ENCODE measurements around the gene CRX. TPM values are rescaled to one million over a fixed set of nuclear protein-coding genes. Genes with fewer than 3 reads are reported as not detected.
A peak's percentile ranks its signal among the peaks of the same experiment; 100 is the strongest.

CRX gene
- polyA plus RNA-seq, 2 of the 4 experiments (the other 2 are of a cell fraction), result not detected

- CTCF ChIA-PET, result interaction anchor here (0.6 to 2.3 kb wide), 13 partner anchors 12 to 358 kb away, joined by 3 to 9 read pairs (median 5); no protein-coding TSS in a partner anchor
- POLR2A ChIA-PET, result no interaction called here
- TF ChIP-seq NPAS2 (CRISPR knock-in tag; IDR thresholded peaks at IDR 0.05; ENCODE audit: borderline replicate concordance) (no peak), BCL3 (IDR thresholded peaks at IDR 0.05) (no peak), CTCF (IDR thresholded peaks at IDR 0.05) (0 out of 3 replicates have a peak, but pooled peaks have one; percentile 9), ZNF302 (CRISPR knock-in tag; IDR thresholded peaks at IDR 0.05) (no peak)
- ATAC-seq (no peak), FAIRE-seq (no peak), DNase-seq (ENCODE audit: low read depth in 1 of 2, low spot score in 1 of 2) (peak in 1 of 2 experiments; percentile 35)
- 88% methylated on average over 18 of the region's 18 CpGs for WGBS (ENCODE audit: missing lambda C conversion rate)
- Histone ChIP-seq H3K4me1 (no peaks in the 10 kb centered on the region), H3K4me3 (no peak overlapping the region), H3K9me3 (peaks cover 7% of the 10 kb centered on the region; the same call in 2 of the 3 replicates), H3K4me2 (no peak overlapping the region), H3K27ac (no peak overlapping the region)
Observed at GRCh38 chr19:47794526-47794925, 27.2 kb upstream of the CRX start.

DNA sequence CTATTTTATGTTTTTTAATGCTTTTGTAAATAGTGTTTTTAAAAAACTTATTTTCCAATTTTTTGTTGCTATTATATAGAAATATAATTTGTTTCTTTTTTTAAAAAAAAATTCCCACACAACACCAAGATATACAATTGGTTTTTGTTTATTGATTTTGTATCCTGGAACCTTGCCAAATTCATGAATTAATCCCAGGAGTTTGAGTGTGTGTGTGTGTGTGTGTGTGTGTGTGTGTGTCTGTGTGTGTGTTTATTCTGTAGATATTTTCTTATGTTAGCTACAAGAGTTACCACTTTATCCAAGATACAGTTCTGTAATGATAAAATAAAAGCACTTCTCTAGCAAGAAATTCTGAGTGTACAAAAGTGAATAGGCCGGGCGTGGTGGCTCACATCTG, 25.0 kb upstream of the CRX start:
- no peak overlapping the region for H3K4me2 ChIP-seq
- ChIA-PET POLR2A (no interaction called here), CTCF (interaction anchor here (0.8 to 5.3 kb wide), 6 partner anchors 8 to 281 kb away, joined by 3 to 22 read pairs (median 3); partner anchors contain the start of genes EHD2 and NAPA)
- H3K4me3 ChIP-seq, result no peak overlapping the region
- FAIRE-seq (no peak), ATAC-seq (no peak), DNase-seq (ENCODE audit: low read depth in 1 of 2, low spot score in 1 of 2) (no peak)
- H3K9me3 ChIP-seq, result peaks cover 11% of the 10 kb centered on the region; the same call in 2 of the 3 replicates
- WGBS (ENCODE audit: missing lambda C conversion rate), result 57% methylated on average over 2 of the region's 2 CpGs
- TF ChIP-seq EHF (CRISPR knock-in tag; IDR thresholded peaks at IDR 0.05) (no peak), FOXS1 (CRISPR knock-in tag; IDR thresholded peaks at IDR 0.05) (no peak), RAD21 (conservative IDR thresholded peaks at IDR 0.05 in 1 of 2, IDR thresholded peaks at IDR 0.05 in 1 of 2) (no peak)
- TF ChIP-seq, protein P1, sequence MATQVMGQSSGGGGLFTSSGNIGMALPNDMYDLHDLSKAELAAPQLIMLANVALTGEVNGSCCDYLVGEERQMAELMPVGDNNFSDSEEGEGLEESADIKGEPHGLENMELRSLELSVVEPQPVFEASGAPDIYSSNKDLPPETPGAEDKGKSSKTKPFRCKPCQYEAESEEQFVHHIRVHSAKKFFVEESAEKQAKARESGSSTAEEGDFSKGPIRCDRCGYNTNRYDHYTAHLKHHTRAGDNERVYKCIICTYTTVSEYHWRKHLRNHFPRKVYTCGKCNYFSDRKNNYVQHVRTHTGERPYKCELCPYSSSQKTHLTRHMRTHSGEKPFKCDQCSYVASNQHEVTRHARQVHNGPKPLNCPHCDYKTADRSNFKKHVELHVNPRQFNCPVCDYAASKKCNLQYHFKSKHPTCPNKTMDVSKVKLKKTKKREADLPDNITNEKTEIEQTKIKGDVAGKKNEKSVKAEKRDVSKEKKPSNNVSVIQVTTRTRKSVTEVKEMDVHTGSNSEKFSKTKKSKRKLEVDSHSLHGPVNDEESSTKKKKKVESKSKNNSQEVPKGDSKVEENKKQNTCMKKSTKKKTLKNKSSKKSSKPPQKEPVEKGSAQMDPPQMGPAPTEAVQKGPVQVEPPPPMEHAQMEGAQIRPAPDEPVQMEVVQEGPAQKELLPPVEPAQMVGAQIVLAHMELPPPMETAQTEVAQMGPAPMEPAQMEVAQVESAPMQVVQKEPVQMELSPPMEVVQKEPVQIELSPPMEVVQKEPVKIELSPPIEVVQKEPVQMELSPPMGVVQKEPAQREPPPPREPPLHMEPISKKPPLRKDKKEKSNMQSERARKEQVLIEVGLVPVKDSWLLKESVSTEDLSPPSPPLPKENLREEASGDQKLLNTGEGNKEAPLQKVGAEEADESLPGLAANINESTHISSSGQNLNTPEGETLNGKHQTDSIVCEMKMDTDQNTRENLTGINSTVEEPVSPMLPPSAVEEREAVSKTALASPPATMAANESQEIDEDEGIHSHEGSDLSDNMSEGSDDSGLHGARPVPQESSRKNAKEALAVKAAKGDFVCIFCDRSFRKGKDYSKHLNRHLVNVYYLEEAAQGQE (IDR thresholded peaks at IDR 0.05), result no peak
- H3K4me1 ChIP-seq, result no peaks in the 10 kb centered on the region
- no peak overlapping the region for H3K27ac ChIP-seq

- no peak overlapping the region for H3K4me3 ChIP-seq
- H3K4me2 ChIP-seq, result no peak overlapping the region
- peak; percentile 62 to 69 for ATAC-seq
- H3K9me3 ChIP-seq, result peaks cover 4% of the 10 kb centered on the region; the same call in 1 of the 3 replicates
- DNase-seq (ENCODE audit: low read depth in 1 of 2, low spot score in 1 of 2), result no peak
- FAIRE-seq, result no peak
- WGBS (ENCODE audit: missing lambda C conversion rate), result 46% methylated on average over 14 of the region's 14 CpGs
- H3K4me1 ChIP-seq, result no peaks in the 10 kb centered on the region
- TF ChIP-seq, protein P2, sequence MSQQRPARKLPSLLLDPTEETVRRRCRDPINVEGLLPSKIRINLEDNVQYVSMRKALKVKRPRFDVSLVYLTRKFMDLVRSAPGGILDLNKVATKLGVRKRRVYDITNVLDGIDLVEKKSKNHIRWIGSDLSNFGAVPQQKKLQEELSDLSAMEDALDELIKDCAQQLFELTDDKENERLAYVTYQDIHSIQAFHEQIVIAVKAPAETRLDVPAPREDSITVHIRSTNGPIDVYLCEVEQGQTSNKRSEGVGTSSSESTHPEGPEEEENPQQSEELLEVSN (IDR thresholded peaks at IDR 0.05; ENCODE audit: borderline replicate concordance, low read depth), result no peak
- no peak for TF ChIP-seq RFX5 (IDR thresholded peaks at IDR 0.05)
- TF ChIP-seq TP53 (CRISPR knock-in tag; IDR thresholded peaks at IDR 0.05), result no peak
- no peak for TF ChIP-seq CBX2 (IDR thresholded peaks at IDR 0.05; ENCODE audit: borderline replicate concordance, low read depth)
- TF ChIP-seq MAZ (IDR thresholded peaks at IDR 0.05; ENCODE audit: borderline replicate concordance, low read depth, low read length), result no peak
- no peak for TF ChIP-seq HDAC2 (IDR thresholded peaks at IDR 0.05)
- no peak for TF ChIP-seq SREBF2 (IDR thresholded peaks at IDR 0.05)
- TF ChIP-seq PBX3 (IDR thresholded peaks at IDR 0.05), result no peak
- TF ChIP-seq JUNB (IDR thresholded peaks at IDR 0.05), result no peak
- TF ChIP-seq, protein P1 (IDR thresholded peaks at IDR 0.05), result no peak
- CTCF ChIA-PET, result interaction anchor here (0.6 to 5.3 kb wide), 8 partner anchors 8 to 264 kb away, joined by 3 to 28 read pairs (median 4); no protein-coding TSS in a partner anchor
- no peak overlapping the region for H3K27ac ChIP-seq
- POLR2A ChIA-PET, result no interaction called here
Observed at GRCh38 chr19:47797996-47798903, 23.5 kb upstream of the CRX start.

Measured in A549 (cell line).